Bronchial smooth muscle cell (primary cell): ENCODE data around the gene TNC. TPM values are rescaled to one million over a fixed set of nuclear protein-coding genes. Genes with fewer than 3 reads are reported as not detected.

Source experiments
- total RNA-seq: library from RNA; depleted of rRNA; stranded (reverse); fragments of >200 nt; gene quantifications from 2 replicates; pipeline ENCODE4 v1.2.1, GENCODE V29; 2014

Gene TNC
- 20.2 and 81.0 TPM in 2 replicates for total RNA-seq

GRCh38 chr9:115117999-115118878 lies at the start of gene TNC:
Gene TNC (minus strand): TSS chr9:115118157. CDS start chr9:115091018, 27,139 bp downstream.

Other genes starting within 250 kb of the TNC start
- not detected in 2 replicates for gene TNFSF8, start 187.6 kb downstream of the TNC start, total RNA-seq